ENCODE measurements around the gene UNC119B.

UNC119B gene

GRCh38 chr12:120687578-120688289 is 22.5 kb upstream of the UNC119B start:
- in situ Hi-C loops (cut with MboI; ENCODE audit: low sequenced_read_pairs) = no loop called here

- in situ Hi-C loops (cut with MboI; ENCODE audit: low sequenced_read_pairs) = no loop called here
Measured at GRCh38 chr12:120688527-120689071, 21.7 kb upstream of the UNC119B start.

GRCh38 chr12:120689397-120690082 is 20.7 kb upstream of the UNC119B start:
- in situ Hi-C loops (cut with MboI; ENCODE audit: low sequenced_read_pairs) = no loop called here

GRCh38 chr12:120690083-120690450 is 20.2 kb upstream of the UNC119B start:
- in situ Hi-C loops (cut with MboI; ENCODE audit: low sequenced_read_pairs) = no loop called here

GRCh38 chr12:120690978-120691377 is 19.3 kb upstream of the UNC119B start:
- in situ Hi-C loops (cut with MboI; ENCODE audit: low sequenced_read_pairs) = no loop called here

GRCh38 chr12:120692524-120693033 is 17.7 kb upstream of the UNC119B start:
- in situ Hi-C loops (cut with MboI; ENCODE audit: low sequenced_read_pairs) = no loop called here

- in situ Hi-C loops (cut with MboI; ENCODE audit: low sequenced_read_pairs) = no loop called here
Measured at GRCh38 chr12:120693848-120694247, 16.4 kb upstream of the UNC119B start.

GRCh38 chr12:120696626-120697025 is 13.6 kb upstream of the UNC119B start:
- in situ Hi-C loops (cut with MboI; ENCODE audit: low sequenced_read_pairs) = no loop called here

GRCh38 chr12:120697344-120697743 is 12.9 kb upstream of the UNC119B start:
- in situ Hi-C loops (cut with MboI; ENCODE audit: low sequenced_read_pairs) = no loop called here

GRCh38 chr12:120698665-120699064 is 11.6 kb upstream of the UNC119B start:
- in situ Hi-C loops (cut with MboI; ENCODE audit: low sequenced_read_pairs) = no loop called here

GRCh38 chr12:120699553-120699952 is 10.7 kb upstream of the UNC119B start:
- in situ Hi-C loops (cut with MboI; ENCODE audit: low sequenced_read_pairs) = no loop called here

- in situ Hi-C loops (cut with MboI; ENCODE audit: low sequenced_read_pairs) = no loop called here
Measured at GRCh38 chr12:120700886-120701285, 9.4 kb upstream of the UNC119B start.

GRCh38 chr12:120702637-120703036 is 7.6 kb upstream of the UNC119B start:
- in situ Hi-C loops (cut with MboI; ENCODE audit: low sequenced_read_pairs) = no loop called here

- in situ Hi-C loops (cut with MboI; ENCODE audit: low sequenced_read_pairs) = no loop called here
Measured at GRCh38 chr12:120703311-120703942, 6.8 kb upstream of the UNC119B start.

- in situ Hi-C loops (cut with MboI; ENCODE audit: low sequenced_read_pairs) = no loop called here
Measured at GRCh38 chr12:120705618-120706017, 4.6 kb upstream of the UNC119B start.

- in situ Hi-C loops (cut with MboI; ENCODE audit: low sequenced_read_pairs) = no loop called here
Measured at GRCh38 chr12:120706029-120706428, 4.2 kb upstream of the UNC119B start.

- in situ Hi-C loops (cut with MboI; ENCODE audit: low sequenced_read_pairs) = no loop called here
Measured at GRCh38 chr12:120708651-120709050, 1.6 kb upstream of the UNC119B start.

- in situ Hi-C loops (cut with MboI; ENCODE audit: low sequenced_read_pairs) = loop anchor here (10.0 kb wide), 1 partner anchor 126 kb away; the partner anchor contains the start of gene POP5
Measured at GRCh38 chr12:120710805-120711296, 593 bp downstream of the UNC119B start.

GRCh38 chr12:120711411-120711810 is 1.2 kb downstream of the UNC119B start:
- in situ Hi-C loops (cut with MboI; ENCODE audit: low sequenced_read_pairs) = loop anchor here (10.0 kb wide), 1 partner anchor 127 kb away; the partner anchor contains the start of gene POP5

GRCh38 chr12:120712610-120713009 is 2.4 kb downstream of the UNC119B start:
- in situ Hi-C loops (cut with MboI; ENCODE audit: low sequenced_read_pairs) = loop anchor here (10.0 kb wide), 1 partner anchor 128 kb away; the partner anchor contains the start of gene POP5

- in situ Hi-C loops (cut with MboI; ENCODE audit: low sequenced_read_pairs) = loop anchor here (10.0 kb wide), 1 partner anchor 129 kb away; the partner anchor contains the start of gene POP5
Measured at GRCh38 chr12:120713861-120714482, 3.7 kb downstream of the UNC119B start.
